Testis (tissue), 2 donors: ENCODE measurements around the gene CDH13.

Experiments used
- CTCF ChIP-seq, 3 experiments: fragments of 450-650 bp in 2 of 3; fragments of 200-600 bp in 1 of 3; sonication (generic) in 1 of 3; IDR thresholded peaks; one replicate each; pipeline ENCODE4 v1.5.1; 2016 to 2019; ENCODE audit warnings: antibody characterized with exemption in 3 of 3, mild to moderate bottlenecking in 2 of 3, moderate library complexity in 1 of 3
- POLR2A ChIP-seq: fragments of 450-650 bp; IDR thresholded peaks from one replicate; pipeline ENCODE4 v1.6.1; 2017; ENCODE audit warnings: antibody characterized with exemption, mild to moderate bottlenecking, moderate library complexity

- TF ChIP-seq CTCF (IDR thresholded peaks at IDR 0.05) (no peak), POLR2A (no peak)
Measured at GRCh38 chr16:82963653-82964052, 336.9 kb downstream of the CDH13 start.
